ENCODE results near the gene ZNF181.

Gene ZNF181

DNA sequence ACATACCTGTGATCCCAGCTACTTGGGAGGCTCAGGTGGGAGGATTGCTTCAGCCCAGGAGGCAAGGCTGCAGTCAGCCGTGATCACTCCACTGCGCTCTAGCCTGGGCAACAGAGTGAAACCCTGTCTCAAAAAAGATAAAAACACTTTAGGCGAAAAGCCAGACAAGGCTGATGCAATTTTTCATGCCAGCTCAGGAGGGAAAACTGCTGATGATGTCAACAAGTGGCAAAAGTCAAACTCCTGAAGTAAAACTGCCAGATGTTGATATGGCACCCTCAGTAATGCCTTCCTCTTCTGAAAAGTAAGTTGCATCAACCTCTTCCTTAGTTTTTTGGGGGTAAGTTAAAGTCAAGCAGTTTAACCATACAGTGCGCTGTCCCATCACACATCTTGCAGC lies 23.4 kb downstream of the ZNF181 start:
- DNase-seq (ENCODE audit: low read depth in 1 of 2, low spot score in 1 of 2) = no peak

GRCh38 chr19:34759218-34759917 lies 25.3 kb downstream of the ZNF181 start:
- DNase-seq (ENCODE audit: low read depth in 1 of 2, low spot score in 1 of 2) = no peak

GRCh38 chr19:34766386-34766785 lies 32.3 kb downstream of the ZNF181 start:
- no peak for DNase-seq (ENCODE audit: low read depth in 1 of 2, low spot score in 1 of 2)

GRCh38 chr19:34767951-34768350 lies 33.9 kb downstream of the ZNF181 start:
- no peak for DNase-seq (ENCODE audit: low read depth in 1 of 2, low spot score in 1 of 2)

DNA sequence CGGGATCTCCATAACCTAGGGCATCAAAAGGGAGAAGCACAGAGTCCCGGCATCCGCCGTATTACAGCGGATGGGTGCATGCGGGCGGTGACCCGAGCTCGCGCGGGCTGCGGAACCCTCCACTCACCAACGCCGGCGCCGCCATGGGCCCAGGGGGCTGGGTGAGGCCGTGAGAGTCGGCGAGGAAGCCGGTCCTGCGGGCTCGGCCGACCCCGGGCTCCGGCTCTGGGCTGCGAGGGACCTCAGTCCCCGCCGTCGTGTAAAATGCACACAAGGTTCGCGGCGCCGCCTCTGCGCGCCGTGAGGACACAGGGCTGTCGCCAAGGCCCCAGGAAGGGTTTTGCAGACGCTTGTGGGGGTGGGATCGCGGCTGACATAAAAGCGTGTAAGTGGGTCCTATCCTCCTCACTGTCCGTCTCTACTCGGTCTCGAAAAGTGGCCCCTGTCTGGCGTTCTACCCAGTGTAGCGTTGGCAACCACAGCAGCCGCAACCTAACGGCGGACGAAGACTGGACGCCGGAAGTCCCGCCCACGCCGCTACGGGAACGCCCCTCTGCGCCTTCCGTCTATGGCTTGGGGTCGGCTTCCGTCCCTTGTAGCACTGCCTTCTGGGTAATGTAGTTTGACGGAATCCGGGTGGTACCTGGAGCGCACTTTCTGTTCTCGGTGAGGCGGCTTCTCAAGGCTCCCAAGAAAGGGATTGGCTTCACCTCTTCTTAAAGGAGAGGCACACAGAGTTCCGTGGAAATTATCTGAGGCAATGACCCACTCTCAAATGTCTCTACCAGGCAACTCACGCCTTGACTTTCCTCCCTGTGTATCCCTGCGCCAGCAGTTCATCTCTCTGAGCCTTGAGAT lies 38.9 kb downstream of the ZNF181 start, which contains the start of gene ZNF599:
ZNF599 (minus strand) TSS at position 519 of the 858 bp plus-strand sequence; CDS start at position 145, 374 bp downstream.
- peak; percentile 70 to 85 for DNase-seq (ENCODE audit: low read depth in 1 of 2, low spot score in 1 of 2)

GRCh38 chr19:34773555-34773864 lies 39.5 kb downstream of the ZNF181 start:
- no peak for DNase-seq (ENCODE audit: low read depth in 1 of 2, low spot score in 1 of 2)

DNA sequence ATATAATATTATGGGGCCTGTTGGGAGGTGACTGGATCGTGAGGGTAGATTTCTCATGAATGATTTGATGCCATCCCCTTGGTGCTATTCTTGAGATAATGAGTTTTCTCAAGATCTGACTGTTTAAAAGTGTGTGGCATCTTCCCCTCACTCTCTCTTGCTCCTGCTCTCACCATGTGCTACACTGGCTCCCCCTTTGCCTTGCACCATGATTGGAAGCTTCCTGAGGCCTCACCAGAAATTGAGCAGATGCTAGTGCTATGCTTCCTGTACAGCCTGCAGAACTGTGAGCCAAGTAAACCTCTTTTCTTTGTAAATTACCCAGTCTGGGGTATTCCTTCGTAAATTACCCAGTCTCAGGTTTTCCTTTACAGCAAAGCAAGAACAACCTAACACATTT lies 40.8 kb downstream of the ZNF181 start:
- DNase-seq (ENCODE audit: low read depth in 1 of 2, low spot score in 1 of 2) = no peak

GRCh38 chr19:34778342-34778741 lies 44.3 kb downstream of the ZNF181 start:
- DNase-seq (ENCODE audit: low read depth in 1 of 2, low spot score in 1 of 2) = no peak

- no peak for DNase-seq (ENCODE audit: low read depth in 1 of 2, low spot score in 1 of 2)
Observed at GRCh38 chr19:34779652-34780051, 45.6 kb downstream of the ZNF181 start.

DNA sequence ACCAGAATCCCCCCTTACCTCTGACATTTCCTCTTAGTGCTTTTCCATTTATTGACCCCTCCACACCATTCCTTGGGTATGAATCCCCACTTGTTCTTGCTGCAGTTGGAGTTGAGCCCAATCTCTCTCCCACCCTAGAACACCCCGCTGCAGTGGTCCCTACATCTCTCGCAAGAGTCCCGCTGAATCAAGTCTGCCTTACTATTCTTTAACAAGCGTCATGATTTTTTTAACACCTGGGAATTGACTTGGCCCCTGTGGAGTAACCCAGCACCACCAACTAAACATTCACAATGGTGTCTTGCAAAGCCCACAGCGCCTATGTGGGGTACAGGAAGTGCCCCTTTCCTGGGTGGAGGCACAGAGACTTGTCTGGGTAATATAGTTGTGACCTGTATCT lies 52.2 kb downstream of the ZNF181 start:
- DNase-seq (ENCODE audit: low read depth in 1 of 2, low spot score in 1 of 2) = no peak

DNA sequence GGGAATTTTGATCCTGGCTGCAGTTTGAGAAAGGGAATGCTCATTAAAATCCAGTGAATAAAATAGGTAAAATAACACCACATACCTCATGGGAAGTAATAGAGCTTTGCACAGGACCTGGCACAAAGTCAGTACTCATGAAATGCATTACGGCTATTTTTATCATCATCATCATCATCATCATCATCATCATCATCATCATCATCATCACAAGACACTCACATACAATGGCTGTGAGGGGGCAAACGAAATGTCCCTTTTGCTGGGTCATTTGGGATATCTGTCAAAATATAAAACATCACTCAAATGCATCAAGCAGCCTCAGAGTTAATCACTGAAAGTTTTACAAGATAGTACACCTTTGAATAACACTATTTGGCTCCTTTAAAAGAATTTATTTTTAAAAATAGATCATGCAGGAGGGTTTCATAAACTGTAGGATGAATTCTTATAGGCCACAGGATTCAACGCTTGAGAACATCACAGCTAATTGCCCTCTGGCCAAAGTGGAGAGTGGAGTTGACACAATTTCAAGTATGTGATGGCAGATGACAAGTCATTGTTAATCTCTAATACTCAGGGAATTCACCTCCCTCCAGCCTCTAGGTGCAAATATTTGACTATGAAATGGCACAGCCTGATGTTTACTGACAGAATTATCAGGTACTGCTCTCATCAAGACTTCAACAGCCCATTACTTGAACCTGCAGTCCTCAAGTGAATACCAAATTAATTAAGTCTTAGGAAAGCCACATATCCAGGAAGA lies 53.2 kb downstream of the ZNF181 start:
- no peak for DNase-seq (ENCODE audit: low read depth in 1 of 2, low spot score in 1 of 2)

- no peak for DNase-seq (ENCODE audit: low read depth in 1 of 2, low spot score in 1 of 2)
Observed at GRCh38 chr19:34788074-34788473, 54.0 kb downstream of the ZNF181 start.

DNA sequence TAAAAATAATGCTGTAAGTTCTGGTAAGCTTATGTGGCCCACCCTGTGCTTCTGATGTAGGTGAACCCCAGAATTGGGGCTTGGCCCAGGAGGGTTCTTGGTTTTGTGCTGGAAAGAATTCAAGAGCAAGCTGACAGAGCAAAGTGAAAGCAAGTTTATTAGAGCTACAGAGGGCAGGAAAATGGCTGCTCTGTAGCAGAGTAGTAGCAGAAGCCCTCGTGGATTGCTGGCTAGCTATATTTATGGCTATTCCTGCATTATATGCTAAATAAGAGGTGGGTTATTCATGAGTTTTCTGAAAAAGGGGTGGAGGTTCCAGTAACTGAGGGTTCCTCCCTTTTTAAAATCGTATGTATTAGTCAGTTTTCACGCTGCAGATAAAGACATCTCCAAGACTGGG lies 59.5 kb downstream of the ZNF181 start:
- no peak for DNase-seq (ENCODE audit: low read depth in 1 of 2, low spot score in 1 of 2)

- DNase-seq (ENCODE audit: low read depth in 1 of 2, low spot score in 1 of 2) = no peak
Observed at GRCh38 chr19:34794066-34794960, 60.3 kb downstream of the ZNF181 start.

All from stimulated activated CD4-positive, alpha-beta T cell treated with anti-CD3 and anti-CD28 coated beads, Interleukin-15, amount 100 ng/mL, for 1 hour (primary cell).